Measurements from ENCODE around the gene MTCL1.

MTCL1 gene

DNA sequence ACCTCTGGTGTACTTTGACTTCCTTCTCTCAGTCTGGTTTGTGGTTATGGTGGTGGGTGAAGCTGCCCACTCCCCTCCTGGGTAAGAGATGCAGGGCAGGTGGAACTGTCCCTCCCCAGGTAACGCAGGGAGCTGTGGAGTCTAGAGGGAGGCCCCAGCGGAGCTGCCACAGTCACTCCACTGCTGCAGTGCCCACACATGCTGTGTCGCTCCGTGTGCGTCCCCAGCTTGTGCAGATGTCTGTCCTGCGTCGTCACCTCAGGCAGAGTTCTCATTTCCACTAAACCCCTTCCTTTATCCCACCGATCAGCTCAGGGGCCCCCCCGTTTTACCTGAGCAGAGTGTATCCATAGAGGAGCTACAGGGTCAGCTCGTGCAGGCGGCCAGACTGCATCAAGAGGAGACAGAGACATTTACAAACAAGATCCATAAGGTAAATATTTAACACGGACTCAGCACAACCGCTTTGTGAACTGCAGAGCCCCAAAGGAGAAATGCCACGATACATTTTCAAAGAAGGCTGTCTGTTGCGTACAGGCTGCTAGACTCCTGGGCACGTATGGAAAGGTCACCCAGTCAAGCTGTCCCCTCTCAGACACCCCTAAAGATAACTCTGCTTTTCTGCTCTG lies 87.4 kb downstream of the MTCL1 start:
- H3K27ac ChIP-seq, result no peak overlapping the region
- TF ChIP-seq ZFX (IDR thresholded peaks at IDR 0.05), result no peak
- TF ChIP-seq, protein P1, sequence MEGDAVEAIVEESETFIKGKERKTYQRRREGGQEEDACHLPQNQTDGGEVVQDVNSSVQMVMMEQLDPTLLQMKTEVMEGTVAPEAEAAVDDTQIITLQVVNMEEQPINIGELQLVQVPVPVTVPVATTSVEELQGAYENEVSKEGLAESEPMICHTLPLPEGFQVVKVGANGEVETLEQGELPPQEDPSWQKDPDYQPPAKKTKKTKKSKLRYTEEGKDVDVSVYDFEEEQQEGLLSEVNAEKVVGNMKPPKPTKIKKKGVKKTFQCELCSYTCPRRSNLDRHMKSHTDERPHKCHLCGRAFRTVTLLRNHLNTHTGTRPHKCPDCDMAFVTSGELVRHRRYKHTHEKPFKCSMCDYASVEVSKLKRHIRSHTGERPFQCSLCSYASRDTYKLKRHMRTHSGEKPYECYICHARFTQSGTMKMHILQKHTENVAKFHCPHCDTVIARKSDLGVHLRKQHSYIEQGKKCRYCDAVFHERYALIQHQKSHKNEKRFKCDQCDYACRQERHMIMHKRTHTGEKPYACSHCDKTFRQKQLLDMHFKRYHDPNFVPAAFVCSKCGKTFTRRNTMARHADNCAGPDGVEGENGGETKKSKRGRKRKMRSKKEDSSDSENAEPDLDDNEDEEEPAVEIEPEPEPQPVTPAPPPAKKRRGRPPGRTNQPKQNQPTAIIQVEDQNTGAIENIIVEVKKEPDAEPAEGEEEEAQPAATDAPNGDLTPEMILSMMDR (conservative IDR thresholded peaks at IDR 0.05), result no peak

DNA sequence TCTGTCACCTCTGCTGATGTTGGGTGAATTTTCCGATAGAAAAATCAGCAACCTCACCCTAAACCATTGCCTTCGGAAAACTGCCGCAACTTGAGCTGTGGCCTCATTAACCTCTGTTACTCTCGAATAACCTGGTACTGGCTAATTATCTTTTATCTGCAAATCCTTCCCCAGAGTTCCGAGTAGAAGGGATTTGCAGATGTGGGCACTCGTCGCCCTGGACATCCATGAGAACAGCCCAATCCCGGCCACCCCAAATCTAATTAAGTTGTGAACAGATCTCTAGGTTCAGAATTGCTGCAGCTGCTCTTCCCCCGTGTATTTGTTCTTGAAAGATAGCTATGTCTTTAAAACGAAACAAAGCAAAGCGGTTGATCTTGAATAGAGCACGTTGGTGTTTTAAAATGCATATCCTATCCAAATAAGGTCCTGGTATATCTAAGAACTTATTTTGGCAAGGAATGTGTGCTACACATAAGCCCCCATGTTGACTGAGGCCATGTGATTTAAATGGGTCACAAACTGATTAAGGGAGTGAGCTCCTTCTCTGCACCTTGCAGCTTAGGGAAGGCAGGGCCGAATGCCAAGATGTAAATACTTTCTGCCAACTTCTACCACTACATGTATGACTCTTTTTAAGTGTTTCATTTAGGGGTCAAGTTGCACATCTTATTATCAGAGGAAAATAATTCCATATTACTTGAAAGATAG lies 88.2 kb downstream of the MTCL1 start:
- H3K27ac ChIP-seq, result no peak overlapping the region

DNA sequence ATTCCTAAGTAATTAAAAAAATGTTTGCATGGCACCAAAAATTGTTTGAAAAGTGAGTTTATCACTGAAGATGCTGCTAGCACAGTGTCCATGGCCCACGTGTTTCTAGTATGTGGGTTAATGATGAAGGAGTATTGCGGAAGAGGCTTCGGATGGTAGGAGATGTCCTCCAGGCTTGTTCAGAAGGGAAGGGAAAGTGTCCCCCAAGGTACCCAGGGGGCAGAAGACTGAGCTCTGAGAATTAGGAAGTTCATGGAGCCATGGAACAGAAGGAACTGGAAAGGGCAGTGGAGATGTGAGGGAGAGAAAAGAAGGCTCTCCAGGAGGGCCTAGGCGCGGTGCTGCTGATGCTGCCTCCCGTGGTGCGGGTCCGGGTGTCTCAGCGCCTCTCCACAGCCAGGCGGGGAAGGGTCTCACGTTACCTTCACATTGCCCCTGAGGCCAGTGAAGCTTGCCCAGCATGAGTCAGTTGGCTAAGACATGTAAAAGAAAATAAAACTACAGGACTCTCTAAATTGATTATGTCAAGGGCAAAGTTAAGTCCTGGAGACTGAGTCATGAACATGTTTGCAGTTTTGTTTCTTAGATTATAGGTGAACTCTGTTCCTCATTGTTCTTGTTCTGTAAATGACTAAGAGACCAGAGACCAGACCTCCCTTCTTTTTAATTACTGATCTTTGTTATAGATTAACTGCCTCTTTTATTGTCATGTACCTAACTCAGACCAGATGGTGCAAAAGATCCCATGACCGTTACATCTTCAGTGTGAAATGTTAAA lies 89.0 kb downstream of the MTCL1 start:
- no peak overlapping the region for H3K27ac ChIP-seq
- TF ChIP-seq, protein P1 (conservative IDR thresholded peaks at IDR 0.05), result no peak

More for the DNA sequence above, 88.2 kb downstream of the MTCL1 start:
- TF ChIP-seq, protein P1 (conservative IDR thresholded peaks at IDR 0.05), result no peak
- TF ChIP-seq ZFX (IDR thresholded peaks at IDR 0.05), result no peak

DNA sequence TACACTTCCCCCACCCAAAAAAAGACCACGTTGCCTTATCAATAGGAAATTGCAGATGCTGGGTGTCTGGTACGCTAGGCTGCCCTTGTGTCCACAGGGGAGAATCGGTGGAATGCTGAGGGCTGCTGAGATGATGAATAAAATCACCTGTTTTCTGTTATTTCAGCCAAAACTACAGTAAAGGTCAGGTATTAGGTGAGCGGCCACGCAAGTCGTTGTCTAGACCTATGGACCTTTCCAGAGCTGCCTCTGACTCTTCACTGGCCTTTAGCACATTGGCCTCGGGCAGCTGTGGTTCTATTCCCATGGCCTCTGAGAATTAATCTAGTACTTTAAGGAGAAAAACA lies 89.6 kb downstream of the MTCL1 start:
- no peak overlapping the region for H3K27ac ChIP-seq
- TF ChIP-seq, protein P1 (conservative IDR thresholded peaks at IDR 0.05), result no peak
- TF ChIP-seq ZFX (IDR thresholded peaks at IDR 0.05), result no peak

DNA sequence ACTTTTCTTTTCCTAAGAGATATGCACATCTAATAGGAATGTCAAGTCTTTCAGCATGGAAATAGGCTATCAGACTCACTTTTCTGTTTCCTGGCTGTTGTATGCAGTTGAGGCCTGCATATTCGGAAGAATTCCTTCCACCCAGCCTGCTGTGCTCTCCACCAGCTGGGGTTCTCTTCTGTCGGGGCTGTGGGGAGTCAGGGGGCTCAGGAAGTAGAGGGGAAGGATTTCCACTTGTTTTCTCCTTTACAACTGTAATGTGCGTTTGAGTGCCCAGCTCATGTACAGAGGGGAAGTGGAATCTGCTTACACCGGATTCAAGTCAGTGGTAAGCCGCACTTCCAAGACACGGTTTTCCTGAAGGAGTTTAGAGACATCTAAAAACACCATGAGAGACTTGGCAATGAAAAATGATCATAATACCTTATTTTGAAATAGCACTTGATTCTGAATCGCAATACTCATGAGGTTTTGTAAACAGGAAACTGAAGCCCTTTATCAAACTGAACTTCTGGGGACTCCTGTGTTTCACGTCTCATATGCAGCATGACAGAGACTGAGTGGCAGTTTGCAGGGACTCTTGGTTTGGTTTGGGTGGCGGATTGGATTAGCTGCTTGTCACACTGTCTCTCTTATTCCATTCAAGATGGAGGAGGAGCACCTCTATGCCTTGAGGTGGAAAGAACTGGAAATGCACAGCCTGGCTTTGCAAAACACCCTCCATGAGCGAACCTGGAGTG lies 90.4 kb downstream of the MTCL1 start:
- TF ChIP-seq, protein P1 (conservative IDR thresholded peaks at IDR 0.05), result no peak
- TF ChIP-seq ZFX (IDR thresholded peaks at IDR 0.05), result no peak
- H3K27ac ChIP-seq, result no peak overlapping the region

DNA sequence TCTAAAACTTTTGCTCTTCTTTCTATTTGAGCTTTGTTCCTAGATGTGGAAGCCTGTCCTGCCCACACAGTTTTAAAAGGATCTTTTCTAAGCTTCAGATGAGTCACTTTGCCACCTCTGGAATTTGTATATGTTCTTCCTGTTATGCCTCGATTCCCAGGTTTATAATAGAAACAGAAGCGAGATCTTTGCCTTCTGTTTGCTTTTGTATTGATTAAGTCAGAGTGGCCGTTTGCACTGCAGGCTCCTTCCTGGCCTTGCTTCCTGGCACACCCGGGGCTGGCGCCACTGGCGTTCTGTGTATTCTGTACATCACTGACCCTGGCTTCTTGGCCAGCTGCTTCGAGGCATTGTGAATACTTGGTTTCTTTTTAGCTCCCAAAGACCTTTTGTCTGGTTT lies 91.8 kb downstream of the MTCL1 start:
- no peak overlapping the region for H3K27ac ChIP-seq
- TF ChIP-seq, protein P1 (conservative IDR thresholded peaks at IDR 0.05), result no peak
- TF ChIP-seq ZFX (IDR thresholded peaks at IDR 0.05), result no peak
